GM12892 (cell line): Measurements from ENCODE around the gene LSM3.

Experiments
- POLR2A ChIP-seq: IDR thresholded peaks from 2 replicates; pipeline ENCODE4 v1.6.1; 2011; ENCODE audit warnings: low read depth, low read length, control low read depth
- TAF1 ChIP-seq: IDR thresholded peaks from 2 replicates; pipeline ENCODE4 v1.6.1; 2011; ENCODE audit warnings: low read depth, mild to moderate bottlenecking, control low read depth, low read length, borderline replicate concordance

GRCh38 chr3:14140668-14141067 lies 37.9 kb upstream of the LSM3 start:
- TF ChIP-seq POLR2A (no peak), TAF1 (no peak)
